ENCODE measurements around the gene SMAD6.

SMAD6 gene

GRCh38 chr15:66691727-66692126, 10.3 kb upstream of the SMAD6 start:
- TF ChIP-seq, protein P1, sequence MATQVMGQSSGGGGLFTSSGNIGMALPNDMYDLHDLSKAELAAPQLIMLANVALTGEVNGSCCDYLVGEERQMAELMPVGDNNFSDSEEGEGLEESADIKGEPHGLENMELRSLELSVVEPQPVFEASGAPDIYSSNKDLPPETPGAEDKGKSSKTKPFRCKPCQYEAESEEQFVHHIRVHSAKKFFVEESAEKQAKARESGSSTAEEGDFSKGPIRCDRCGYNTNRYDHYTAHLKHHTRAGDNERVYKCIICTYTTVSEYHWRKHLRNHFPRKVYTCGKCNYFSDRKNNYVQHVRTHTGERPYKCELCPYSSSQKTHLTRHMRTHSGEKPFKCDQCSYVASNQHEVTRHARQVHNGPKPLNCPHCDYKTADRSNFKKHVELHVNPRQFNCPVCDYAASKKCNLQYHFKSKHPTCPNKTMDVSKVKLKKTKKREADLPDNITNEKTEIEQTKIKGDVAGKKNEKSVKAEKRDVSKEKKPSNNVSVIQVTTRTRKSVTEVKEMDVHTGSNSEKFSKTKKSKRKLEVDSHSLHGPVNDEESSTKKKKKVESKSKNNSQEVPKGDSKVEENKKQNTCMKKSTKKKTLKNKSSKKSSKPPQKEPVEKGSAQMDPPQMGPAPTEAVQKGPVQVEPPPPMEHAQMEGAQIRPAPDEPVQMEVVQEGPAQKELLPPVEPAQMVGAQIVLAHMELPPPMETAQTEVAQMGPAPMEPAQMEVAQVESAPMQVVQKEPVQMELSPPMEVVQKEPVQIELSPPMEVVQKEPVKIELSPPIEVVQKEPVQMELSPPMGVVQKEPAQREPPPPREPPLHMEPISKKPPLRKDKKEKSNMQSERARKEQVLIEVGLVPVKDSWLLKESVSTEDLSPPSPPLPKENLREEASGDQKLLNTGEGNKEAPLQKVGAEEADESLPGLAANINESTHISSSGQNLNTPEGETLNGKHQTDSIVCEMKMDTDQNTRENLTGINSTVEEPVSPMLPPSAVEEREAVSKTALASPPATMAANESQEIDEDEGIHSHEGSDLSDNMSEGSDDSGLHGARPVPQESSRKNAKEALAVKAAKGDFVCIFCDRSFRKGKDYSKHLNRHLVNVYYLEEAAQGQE (IDR thresholded peaks at IDR 0.05; ENCODE audit: insufficient read depth in 1 of 2, low read depth in 2 of 2, low read length in 2 of 2): no peak
- TF ChIP-seq SIN3A (IDR thresholded peaks at IDR 0.05; ENCODE audit: borderline replicate concordance, insufficient read depth, low read length): no peak

GRCh38 chr15:66692391-66692790, 9.6 kb upstream of the SMAD6 start:
- TF ChIP-seq POLR2AphosphoS5 (IDR thresholded peaks at IDR 0.05; ENCODE audit: low read depth, low read length) (no peak), SIN3A (IDR thresholded peaks at IDR 0.05; ENCODE audit: borderline replicate concordance, insufficient read depth, low read length) (no peak), FOXP2 (optimal IDR thresholded peaks at IDR 0.05; ENCODE audit: borderline replicate concordance, extremely low read depth, extremely low read length, insufficient read depth) (no peak), TAF1 (IDR thresholded peaks at IDR 0.05; ENCODE audit: borderline replicate concordance, insufficient read depth, low read length) (no peak)
- TF ChIP-seq, protein P1 (IDR thresholded peaks at IDR 0.05; ENCODE audit: insufficient read depth in 1 of 2, low read depth in 2 of 2, low read length in 2 of 2): no peak

GRCh38 chr15:66692808-66693596, 9.0 kb upstream of the SMAD6 start:
- TF ChIP-seq FOXP2 (optimal IDR thresholded peaks at IDR 0.05; ENCODE audit: borderline replicate concordance, extremely low read depth, extremely low read length, insufficient read depth): peak; percentile 15
- no peak for TF ChIP-seq TAF1 (IDR thresholded peaks at IDR 0.05; ENCODE audit: borderline replicate concordance, insufficient read depth, low read length)

DNA sequence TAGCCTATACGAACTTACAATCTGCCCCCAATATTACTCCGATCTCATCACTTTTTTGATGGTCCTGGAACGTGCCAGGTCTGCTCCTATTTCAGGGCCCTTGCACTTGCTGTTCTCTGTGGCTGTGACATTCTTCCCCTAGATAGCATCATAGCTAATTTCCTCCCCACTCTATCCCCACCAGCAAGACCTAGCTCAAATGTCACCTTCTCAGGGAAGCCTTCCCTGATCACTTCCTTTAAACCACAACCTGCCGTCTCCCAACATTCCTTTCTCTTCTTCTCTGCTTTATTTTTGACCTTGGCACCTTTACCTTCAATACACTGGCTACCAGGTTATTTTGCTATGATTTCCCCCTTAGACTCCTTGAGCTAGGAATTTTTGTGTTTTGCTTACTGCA, 5.3 kb upstream of the SMAD6 start:
- TF ChIP-seq SIN3A (IDR thresholded peaks at IDR 0.05; ENCODE audit: borderline replicate concordance, insufficient read depth, low read length): no peak
- TF ChIP-seq, protein P1 (IDR thresholded peaks at IDR 0.05; ENCODE audit: insufficient read depth in 1 of 2, low read depth in 2 of 2, low read length in 2 of 2): no peak
- no peak for TF ChIP-seq POLR2AphosphoS5 (IDR thresholded peaks at IDR 0.05; ENCODE audit: low read depth, low read length)
- TF ChIP-seq FOXP2 (optimal IDR thresholded peaks at IDR 0.05; ENCODE audit: borderline replicate concordance, extremely low read depth, extremely low read length, insufficient read depth): no peak
- no peak for TF ChIP-seq TAF1 (IDR thresholded peaks at IDR 0.05; ENCODE audit: borderline replicate concordance, insufficient read depth, low read length)

DNA sequence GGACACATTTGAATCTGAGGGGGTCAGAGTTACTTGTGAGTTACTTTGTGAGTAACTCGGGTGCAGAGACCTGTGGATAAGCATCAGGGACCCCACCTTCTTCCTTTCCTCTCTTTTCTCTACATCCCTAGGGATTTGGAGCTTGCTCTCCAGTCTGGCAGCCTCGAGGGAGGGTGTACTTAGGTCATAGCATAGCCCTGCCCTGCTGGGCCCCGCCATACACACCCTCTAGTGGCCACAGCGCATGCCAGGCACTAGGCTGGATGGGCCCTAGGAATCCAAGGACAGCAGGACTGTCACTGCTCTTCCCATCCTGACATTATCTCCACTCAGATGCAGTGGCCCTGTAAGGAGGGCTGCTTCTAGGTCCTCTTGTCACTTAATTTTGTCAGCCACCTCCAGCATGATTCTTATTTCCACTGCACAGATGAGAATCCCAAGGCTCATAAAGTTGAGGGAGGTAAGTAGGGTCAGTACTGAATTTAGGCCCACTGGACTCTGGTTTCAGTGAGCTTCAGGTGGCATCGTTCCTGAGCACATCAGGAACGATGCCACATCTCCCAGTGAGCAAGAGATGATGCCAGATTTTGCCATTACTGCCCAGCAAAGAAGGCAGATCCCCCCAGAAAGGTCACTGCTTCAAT, 3.6 kb upstream of the SMAD6 start:
- no peak for TF ChIP-seq FOXP2 (optimal IDR thresholded peaks at IDR 0.05; ENCODE audit: borderline replicate concordance, extremely low read depth, extremely low read length, insufficient read depth)
- TF ChIP-seq, protein P1 (IDR thresholded peaks at IDR 0.05; ENCODE audit: insufficient read depth in 1 of 2, low read depth in 2 of 2, low read length in 2 of 2): no peak
- no peak for TF ChIP-seq POLR2AphosphoS5 (IDR thresholded peaks at IDR 0.05; ENCODE audit: low read depth, low read length)
- TF ChIP-seq TAF1 (IDR thresholded peaks at IDR 0.05; ENCODE audit: borderline replicate concordance, insufficient read depth, low read length): no peak
- no peak for TF ChIP-seq SIN3A (IDR thresholded peaks at IDR 0.05; ENCODE audit: borderline replicate concordance, insufficient read depth, low read length)

Measured in PFSK-1 (cell line).